GM19023 (cell line): Measurements from ENCODE around the gene IMMP2L.
"Not testable (repeated sequence)": the region's sequence is repeated elsewhere in the genome, so short reads cannot be mapped to it uniquely, and the experiment has no call there.

Source experiments
- ATAC-seq: cut with Tn5 transposase; IDR thresholded peaks from one replicate; pipeline ENCODE4 v1.9.1; 2021; ENCODE audit warnings: mild to moderate bottlenecking, moderate library complexity; ENCODE audit not compliant: unreplicated experiment

Gene IMMP2L

GRCh38 chr7:111272092-111272491, 290.2 kb downstream of the IMMP2L start:
- ATAC-seq: no peak

- not testable (repeated sequence) for ATAC-seq
Measured at GRCh38 chr7:111270794-111271193, 291.5 kb downstream of the IMMP2L start.

- ATAC-seq: no peak
Measured at GRCh38 chr7:111268941-111269340, 293.4 kb downstream of the IMMP2L start.

GRCh38 chr7:111266613-111267012, 295.7 kb downstream of the IMMP2L start:
- no peak for ATAC-seq

GRCh38 chr7:111265394-111265793, 296.9 kb downstream of the IMMP2L start:
- ATAC-seq: no peak

GRCh38 chr7:111264981-111265380, 297.3 kb downstream of the IMMP2L start:
- no peak for ATAC-seq

GRCh38 chr7:111264111-111264868, 298.0 kb downstream of the IMMP2L start:
- ATAC-seq: no peak

GRCh38 chr7:111262293-111263116, 299.8 kb downstream of the IMMP2L start:
- ATAC-seq: no peak

GRCh38 chr7:111261496-111261895, 300.8 kb downstream of the IMMP2L start:
- no peak for ATAC-seq

GRCh38 chr7:111259991-111260390, 302.3 kb downstream of the IMMP2L start:
- ATAC-seq: no peak

- no peak for ATAC-seq
Measured at GRCh38 chr7:111256391-111256790, 305.9 kb downstream of the IMMP2L start.

GRCh38 chr7:111255576-111255975, 306.7 kb downstream of the IMMP2L start:
- ATAC-seq: no peak

- not testable (repeated sequence) for ATAC-seq
Measured at GRCh38 chr7:111251365-111251764, 310.9 kb downstream of the IMMP2L start.

- not testable (repeated sequence) for ATAC-seq
Measured at GRCh38 chr7:111249807-111250206, 312.5 kb downstream of the IMMP2L start.

GRCh38 chr7:111242141-111242755, 320.0 kb downstream of the IMMP2L start:
- no peak for ATAC-seq

- no peak for ATAC-seq
Measured at GRCh38 chr7:111240371-111240770, 321.9 kb downstream of the IMMP2L start.

GRCh38 chr7:111239437-111239836, 322.9 kb downstream of the IMMP2L start:
- ATAC-seq: no peak

- ATAC-seq: no peak
Measured at GRCh38 chr7:111238886-111239285, 323.4 kb downstream of the IMMP2L start.

- ATAC-seq: no peak
Measured at GRCh38 chr7:111235709-111236108, 326.6 kb downstream of the IMMP2L start.

GRCh38 chr7:111232249-111233084, 329.8 kb downstream of the IMMP2L start:
- peak; percentile 55 for ATAC-seq

GRCh38 chr7:111229916-111230315, 332.4 kb downstream of the IMMP2L start:
- ATAC-seq: no peak
